Measurements from ENCODE around the gene SNX15.
A peak's percentile ranks its signal among the peaks of the same experiment; 100 is the strongest.

Gene SNX15

GRCh38 chr11:65026810-65027209 lies 429 bp upstream of the SNX15 start:
- peaks cover 15 to 33% (median 23%) of the 10 kb centered on the region in 10 experiments for H3K4me1 ChIP-seq
- no peak for TF ChIP-seq Cebpa-rat (IDR thresholded peaks at IDR 0.05)
- H3K9me3 ChIP-seq (replicated peaks in 1 of 11), result no peaks in the 10 kb centered on the region
- H3K27ac ChIP-seq, result peak overlapping the region in 2 of 11 experiments; percentile 79 to 82; a peak in 2 of 22 replicates
- H4K20me1 ChIP-seq, result no peaks in the 10 kb centered on the region
- H3K9ac ChIP-seq, result peak overlapping the region in 4 of 11 experiments; percentile 74 to 84 (median 80); a peak in 7 of 22 replicates
- H3K36me3 ChIP-seq, result peaks cover 0 to 17% (median 5%) of the 10 kb centered on the region in 11 experiments; a peak in 10 of 22 replicates
- peak overlapping the region in 7 of 10 experiments; percentile 58 to 76 (median 63); a peak in 10 of 20 replicates for H3K4me3 ChIP-seq
- peak overlapping the region; percentile 55 to 95 (median 76) for H3K4me2 ChIP-seq
- H3K27me3 ChIP-seq, result no peaks in the 10 kb centered on the region

DNA sequence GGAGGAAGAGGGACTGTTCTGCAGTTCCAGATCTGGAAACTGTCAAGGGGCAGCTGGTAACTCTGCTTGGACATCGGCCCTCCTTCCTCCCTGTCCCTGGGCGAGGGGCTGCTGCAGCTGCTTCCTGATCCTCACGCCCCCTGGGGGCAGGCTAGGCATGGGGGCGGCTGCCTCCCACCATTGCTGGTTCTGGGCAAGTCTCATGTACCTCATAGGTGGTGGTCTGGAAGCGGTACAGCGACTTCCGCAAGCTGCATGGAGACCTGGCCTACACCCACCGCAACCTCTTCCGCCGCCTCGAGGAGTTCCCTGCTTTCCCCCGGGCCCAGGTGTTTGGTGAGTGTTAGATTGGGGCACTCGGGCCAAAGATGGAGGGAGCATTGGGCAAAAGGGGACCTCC lies 5.0 kb downstream of the SNX15 start:
- H4K20me1 ChIP-seq, result no peaks in the 10 kb centered on the region; a peak in 1 of 22 replicates
- 0 out of 22 replicates have a peak overlapping the region, but pooled peaks of 3 of the 11 experiments have one; percentile 14 to 20 (median 18) for H3K9ac ChIP-seq
- no peaks in the 10 kb centered on the region for H3K9me3 ChIP-seq (replicated peaks in 1 of 11)
- no peak overlapping the region for H3K4me3 ChIP-seq
- H3K27ac ChIP-seq, result no peak overlapping the region
- H3K27me3 ChIP-seq, result no peaks in the 10 kb centered on the region
- TF ChIP-seq Cebpa-rat (IDR thresholded peaks at IDR 0.05), result no peak
- peaks cover 20 to 60% (median 43%) of the 10 kb centered on the region in 11 experiments; a peak in 21 of 22 replicates for H3K36me3 ChIP-seq
- peak overlapping the region in 5 of 11 experiments; percentile 0 to 44 (median 12); a peak in 5 of 22 replicates for H3K4me2 ChIP-seq
- H3K4me1 ChIP-seq, result peaks cover 10 to 31% (median 24%) of the 10 kb centered on the region in 10 experiments

GRCh38 chr11:65034423-65034822 lies 7.2 kb downstream of the SNX15 start:
- H3K27me3 ChIP-seq, result no peaks in the 10 kb centered on the region
- peaks cover 20 to 73% (median 50%) of the 10 kb centered on the region in 11 experiments; a peak in 21 of 22 replicates for H3K36me3 ChIP-seq
- H3K9me3 ChIP-seq (replicated peaks in 1 of 11), result no peaks in the 10 kb centered on the region
- H3K9ac ChIP-seq, result no peak overlapping the region
- H3K4me1 ChIP-seq, result peaks cover 15 to 33% (median 26%) of the 10 kb centered on the region in 10 experiments
- no peak for TF ChIP-seq Cebpa-rat (IDR thresholded peaks at IDR 0.05)
- no peak overlapping the region for H3K27ac ChIP-seq
- no peak overlapping the region for H3K4me2 ChIP-seq
- no peaks in the 10 kb centered on the region; a peak in 1 of 22 replicates for H4K20me1 ChIP-seq
- H3K4me3 ChIP-seq, result no peak overlapping the region

DNA sequence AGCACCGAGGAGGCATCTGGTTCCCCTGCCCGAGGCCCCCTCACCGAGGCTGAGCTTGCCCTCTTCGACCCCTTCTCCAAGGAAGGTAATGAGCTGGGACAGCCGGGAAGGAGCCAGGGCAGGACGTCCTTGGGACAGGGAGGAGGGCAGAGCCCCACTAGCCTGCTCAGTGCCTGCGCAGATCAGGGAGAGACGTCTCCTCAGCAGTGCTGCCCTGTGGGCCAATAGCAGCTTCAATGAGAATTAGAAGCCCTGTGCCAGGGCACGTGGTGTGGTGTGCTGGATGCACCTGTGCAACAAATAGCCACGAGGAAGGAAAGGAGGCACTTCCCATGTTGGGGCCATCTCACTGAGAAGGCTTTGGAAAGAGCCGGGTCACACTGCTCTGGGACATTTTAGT lies 8.3 kb downstream of the SNX15 start:
- Histone ChIP-seq H3K27ac (no peak overlapping the region), H3K4me3 (no peak overlapping the region), H3K9me3 (replicated peaks in 1 of 11) (no peaks in the 10 kb centered on the region), H4K20me1 (no peaks in the 10 kb centered on the region; a peak in 1 of 22 replicates), H3K27me3 (no peaks in the 10 kb centered on the region), H3K4me1 (peaks cover 26 to 45% (median 38%) of the 10 kb centered on the region in 10 experiments), H3K9ac (no peak overlapping the region), H3K36me3 (peaks cover 20 to 73% (median 50%) of the 10 kb centered on the region in 11 experiments; a peak in 21 of 22 replicates), H3K4me2 (no peak overlapping the region)
- no peak for TF ChIP-seq Cebpa-rat (IDR thresholded peaks at IDR 0.05)

- Histone ChIP-seq H4K20me1 (peaks cover 0 to 8% (median 0%) of the 10 kb centered on the region in 11 experiments; a peak in 9 of 22 replicates), H3K36me3 (peaks cover 20 to 63% (median 48%) of the 10 kb centered on the region in 11 experiments; a peak in 21 of 22 replicates), H3K9me3 (replicated peaks in 1 of 11) (no peaks in the 10 kb centered on the region), H3K9ac (no peak overlapping the region), H3K4me3 (no peak overlapping the region), H3K4me1 (peaks cover 28 to 40% (median 37%) of the 10 kb centered on the region in 10 experiments), H3K27ac (no peak overlapping the region), H3K4me2 (no peak overlapping the region), H3K27me3 (no peaks in the 10 kb centered on the region)
- no peak for TF ChIP-seq Cebpa-rat (IDR thresholded peaks at IDR 0.05)
Measured at GRCh38 chr11:65036931-65037330, 9.7 kb downstream of the SNX15 start.

- peaks cover 57 to 67% (median 65%) of the 10 kb centered on the region in 10 experiments for H3K4me1 ChIP-seq
- peaks cover 0 to 42% (median 21%) of the 10 kb centered on the region in 11 experiments; a peak in 15 of 22 replicates for H4K20me1 ChIP-seq
- TF ChIP-seq Cebpa-rat (IDR thresholded peaks at IDR 0.05), result no peak
- peaks cover 27 to 55% (median 39%) of the 10 kb centered on the region in 11 experiments; a peak in 21 of 22 replicates for H3K36me3 ChIP-seq
- peak overlapping the region; percentile 72 to 90 (median 80) for H3K4me3 ChIP-seq
- peak overlapping the region; percentile 84 to 100 (median 98) for H3K4me2 ChIP-seq
- peak overlapping the region; percentile 60 to 87 (median 83); a peak in 21 of 22 replicates for H3K27ac ChIP-seq
- H3K9ac ChIP-seq, result peak overlapping the region; percentile 75 to 86 (median 82)
- H3K27me3 ChIP-seq, result peaks cover 0 to under 1% (median 0%) of the 10 kb centered on the region in 11 experiments; a peak in 2 of 22 replicates
- H3K9me3 ChIP-seq (replicated peaks in 1 of 11), result no peaks in the 10 kb centered on the region
Measured at GRCh38 chr11:65040520-65040846, 13.2 kb downstream of the SNX15 start.

- H3K9ac ChIP-seq, result peak within 1 kb of the TSS; percentile 75 to 86 (median 82)
- peak within 1 kb of the TSS; percentile 72 to 90 (median 80) for H3K4me3 ChIP-seq
- H4K20me1 ChIP-seq, result peaks cover 0 to 48% (median 27%) of the 10 kb centered on the region in 11 experiments; a peak in 15 of 22 replicates
- peak within 1 kb of the TSS; percentile 92 to 100 (median 99) for H3K4me2 ChIP-seq
- H3K36me3 ChIP-seq, result peaks cover 25 to 55% (median 36%) of the 10 kb centered on the region in 11 experiments; a peak in 21 of 22 replicates
- no peak for TF ChIP-seq Cebpa-rat (IDR thresholded peaks at IDR 0.05)
- peaks cover 59 to 70% (median 69%) of the 10 kb centered on the region in 10 experiments for H3K4me1 ChIP-seq
- no peaks in the 10 kb centered on the region for H3K9me3 ChIP-seq (replicated peaks in 1 of 11)
- peaks cover 0 to 6% (median 1%) of the 10 kb centered on the region in 11 experiments; a peak in 7 of 22 replicates for H3K27me3 ChIP-seq
- H3K27ac ChIP-seq, result peak within 1 kb of the TSS; percentile 60 to 87 (median 83); a peak in 21 of 22 replicates
Measured at GRCh38 chr11:65040847-65041622, 13.8 kb downstream of the SNX15 start, which contains the start of gene SAC3D1. Gene SAC3D1 (plus strand): TSS chr11:65041210. CDS start chr11:65041293, 83 bp downstream.

DNA sequence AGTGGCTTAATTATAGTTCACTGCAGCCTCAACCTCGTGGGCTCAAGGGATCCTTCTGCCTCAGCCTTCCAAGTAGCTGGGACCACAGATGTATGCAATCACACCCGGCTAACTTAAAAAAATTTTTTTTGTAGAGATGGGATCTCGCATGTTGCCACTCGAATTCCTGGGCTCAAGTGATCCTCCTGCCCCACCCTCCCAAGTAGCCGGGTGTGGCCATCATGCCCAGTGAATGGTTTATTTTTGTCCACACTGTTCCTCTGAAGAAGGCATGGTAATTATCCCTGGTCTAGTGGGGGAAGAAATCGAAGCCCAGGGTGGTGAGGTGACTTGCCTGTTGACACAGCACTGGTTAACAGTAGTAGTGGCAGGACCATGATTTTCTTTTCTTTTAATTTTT lies 15.7 kb downstream of the SNX15 start:
- H3K4me1 ChIP-seq, result peaks cover 59 to 75% (median 69%) of the 10 kb centered on the region in 10 experiments
- no peak overlapping the region for H3K27ac ChIP-seq
- TF ChIP-seq Cebpa-rat (IDR thresholded peaks at IDR 0.05), result no peak
- peak overlapping the region in 3 of 11 experiments; percentile 19 to 81 (median 26); a peak in 2 of 22 replicates for H3K9ac ChIP-seq
- peaks cover 0 to 59% (median 34%) of the 10 kb centered on the region in 11 experiments; a peak in 15 of 22 replicates for H4K20me1 ChIP-seq
- H3K4me3 ChIP-seq, result peak overlapping the region in 3 of 10 experiments; percentile 82 to 90 (median 85); a peak in 3 of 20 replicates
- peaks cover 15 to 40% (median 28%) of the 10 kb centered on the region in 11 experiments; a peak in 20 of 22 replicates for H3K36me3 ChIP-seq
- no peaks in the 10 kb centered on the region for H3K9me3 ChIP-seq (replicated peaks in 1 of 11)
- peaks cover 12 to 24% (median 19%) of the 10 kb centered on the region in 11 experiments for H3K27me3 ChIP-seq
- peak overlapping the region; percentile 92 to 100 (median 99); a peak in 21 of 22 replicates for H3K4me2 ChIP-seq

Measured in BLaER1 treated with 17β-estradiol and CSF1 and Interleukin-3, amounts not matched to agents 10 nM and 100 nM (cell line).